Stimulated activated CD8-positive, alpha-beta memory T cell treated with anti-CD3 and anti-CD28 coated beads, Interleukin-4, amount 100 ng/mL, for 4 hours (primary cell): Measurements from ENCODE around the gene RCAN2.

Experiments used
- DNase-seq, 2 donors: peaks; one replicate each; pipeline ENCODE4 v3.0.0-alpha.2; 2020; ENCODE audit warnings: low read depth in 2 of 2, low spot score in 1 of 2

Gene RCAN2

DNA sequence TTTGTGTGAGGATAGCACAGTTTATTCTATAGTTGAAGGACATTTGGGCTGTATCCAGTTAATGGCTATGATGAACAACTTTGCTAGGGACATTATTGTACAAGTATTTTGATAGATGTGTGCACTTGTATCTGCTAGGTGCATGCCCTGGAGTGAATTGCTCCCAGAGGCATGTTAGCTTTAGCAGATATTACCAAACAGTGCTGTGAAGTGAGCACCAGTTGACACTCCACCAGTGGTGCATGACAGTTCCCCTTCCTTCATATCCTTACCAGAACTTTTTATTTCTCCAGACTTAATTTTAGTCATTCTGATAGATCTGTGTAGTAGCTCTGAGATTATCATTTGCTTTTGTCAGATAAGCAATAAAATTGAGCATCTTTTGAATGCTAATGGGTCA is 271.6 kb downstream of the RCAN2 start:
- no peak for DNase-seq

DNA sequence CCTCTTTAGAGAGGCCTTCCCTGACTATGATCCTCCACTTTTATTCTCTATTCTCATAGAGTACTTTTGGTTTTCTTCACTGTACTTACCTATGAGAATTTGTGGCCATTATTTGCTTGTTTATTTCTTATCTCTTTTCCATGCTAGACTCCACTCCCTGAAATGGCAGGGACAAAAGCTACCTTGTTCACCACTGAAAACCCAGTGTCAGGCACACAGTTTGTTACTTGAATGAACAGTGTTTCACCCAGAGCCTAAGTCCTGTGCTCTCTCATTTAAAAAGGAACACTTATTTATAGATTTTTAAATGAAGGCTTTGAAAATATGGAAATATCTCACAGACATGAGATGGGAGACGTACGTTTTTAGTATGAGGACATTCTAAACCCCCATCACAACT is 272.8 kb downstream of the RCAN2 start:
- DNase-seq, result no peak

DNA sequence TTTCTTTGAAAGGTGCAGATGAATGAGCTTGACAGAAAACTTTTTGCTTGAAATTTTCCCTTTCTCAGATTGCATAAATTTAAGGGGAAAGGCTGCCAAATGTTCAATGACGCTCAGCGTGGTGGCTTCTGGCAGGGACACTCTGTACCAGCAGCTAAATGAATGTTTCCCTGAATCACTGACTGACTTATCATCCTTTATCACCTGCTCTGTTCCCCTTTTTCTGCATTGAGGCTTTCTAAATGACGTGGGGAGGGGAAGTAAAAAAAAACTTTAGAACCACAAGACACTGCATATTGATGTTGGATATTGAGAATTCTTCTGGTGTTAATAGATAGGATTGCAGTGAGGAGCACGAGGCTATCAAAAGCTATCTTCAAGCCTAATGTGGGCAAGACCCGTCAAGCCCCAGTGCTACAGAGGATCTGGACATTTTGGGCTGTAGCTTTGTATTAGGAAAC is 273.5 kb downstream of the RCAN2 start:
- DNase-seq, result no peak

DNA sequence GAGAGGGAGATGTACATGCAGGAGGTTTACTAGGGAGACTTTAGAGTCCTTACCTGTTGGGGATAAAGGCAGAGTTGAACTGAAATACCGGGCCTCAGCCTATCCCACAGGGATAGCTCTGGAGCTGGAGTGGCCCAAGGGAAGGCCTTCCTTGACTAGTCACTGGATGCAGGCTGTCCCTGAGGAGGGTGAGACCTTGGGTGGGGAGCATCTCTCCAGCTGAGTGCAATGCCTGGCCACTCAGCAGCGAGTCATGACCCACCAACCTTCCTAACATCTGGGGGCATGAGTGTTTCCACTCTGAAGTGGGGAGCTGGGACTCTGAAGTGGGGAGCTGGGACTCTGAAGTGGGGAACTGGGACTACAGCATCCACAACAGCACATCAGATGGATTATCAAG is 274.4 kb downstream of the RCAN2 start:
- DNase-seq, result no peak

DNA sequence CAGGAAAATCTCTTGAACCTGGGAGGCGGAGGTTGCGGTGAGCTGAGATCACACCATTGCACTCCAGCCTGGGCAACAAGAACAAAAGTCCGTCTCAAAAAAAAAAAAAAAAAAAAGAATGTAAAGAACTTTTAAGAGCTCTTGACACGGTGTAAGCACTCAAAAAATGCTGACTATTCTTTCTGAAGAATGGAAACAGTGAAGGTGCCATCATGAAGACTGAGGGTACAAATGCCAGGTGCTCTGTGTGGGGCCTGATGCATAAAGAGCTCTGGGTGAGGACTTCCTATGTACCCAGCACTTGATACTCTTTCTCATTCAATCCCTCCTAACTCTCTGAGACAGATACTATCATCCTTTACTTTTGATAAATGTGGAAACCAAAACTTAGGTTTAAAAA is 275.5 kb downstream of the RCAN2 start:
- DNase-seq, result no peak

DNA sequence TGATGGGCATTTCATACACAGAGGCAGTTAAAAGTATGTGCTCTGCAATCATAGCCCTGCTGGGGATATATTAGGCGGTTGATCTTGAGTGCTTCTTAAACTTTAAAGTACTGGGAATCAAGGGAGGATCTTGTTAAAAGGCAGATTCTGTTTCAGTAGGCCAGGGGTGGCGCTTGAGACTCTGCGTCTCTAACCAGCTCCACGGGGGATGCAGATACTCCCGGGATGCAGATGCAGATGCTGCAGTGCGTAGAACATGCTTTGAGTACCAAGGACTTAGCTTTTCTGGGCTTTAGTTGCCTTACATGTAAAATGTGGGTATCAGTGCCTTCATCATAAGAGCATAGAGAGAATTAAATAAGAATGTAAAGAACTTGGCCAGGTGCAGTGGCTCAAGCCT is 276.0 kb downstream of the RCAN2 start:
- DNase-seq, result no peak

DNA sequence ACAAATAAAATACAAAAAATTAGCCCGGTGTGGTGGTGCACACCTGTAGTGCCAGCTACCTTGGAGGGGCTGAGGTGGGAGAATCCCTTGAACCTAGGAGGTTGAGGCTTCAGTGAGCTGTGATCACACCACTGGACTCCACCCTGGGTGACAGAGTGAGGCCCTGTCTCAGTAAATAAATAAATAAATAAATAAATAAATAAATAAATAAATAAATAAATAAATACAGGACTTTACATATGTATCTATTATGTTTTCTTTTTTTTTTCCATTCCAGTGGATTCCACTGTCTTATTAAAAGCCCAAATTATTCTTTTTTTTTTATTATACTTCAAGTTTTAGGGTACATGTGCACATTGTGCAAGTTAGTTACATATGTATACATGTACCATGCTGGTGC is 279.3 kb downstream of the RCAN2 start:
- no peak for DNase-seq

DNA sequence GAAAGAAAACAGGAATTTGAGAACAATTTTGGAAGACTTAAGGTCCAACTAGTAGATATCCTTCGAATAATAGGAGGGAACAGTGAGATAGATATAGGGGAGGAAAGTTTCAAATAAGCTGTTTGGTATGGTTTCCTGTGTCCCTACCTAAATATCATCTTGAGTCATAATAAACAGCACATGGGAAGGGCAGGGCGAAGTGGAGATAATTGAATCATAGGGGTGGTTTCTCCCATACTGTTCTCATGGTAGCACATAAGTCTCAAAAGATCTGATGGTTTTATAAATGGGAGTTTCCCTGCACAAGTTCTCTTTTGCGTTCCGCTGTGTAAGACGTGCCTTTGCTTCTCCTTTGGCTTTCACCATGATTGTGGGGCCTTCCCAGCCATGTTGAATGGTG is 281.0 kb downstream of the RCAN2 start:
- no peak for DNase-seq

DNA sequence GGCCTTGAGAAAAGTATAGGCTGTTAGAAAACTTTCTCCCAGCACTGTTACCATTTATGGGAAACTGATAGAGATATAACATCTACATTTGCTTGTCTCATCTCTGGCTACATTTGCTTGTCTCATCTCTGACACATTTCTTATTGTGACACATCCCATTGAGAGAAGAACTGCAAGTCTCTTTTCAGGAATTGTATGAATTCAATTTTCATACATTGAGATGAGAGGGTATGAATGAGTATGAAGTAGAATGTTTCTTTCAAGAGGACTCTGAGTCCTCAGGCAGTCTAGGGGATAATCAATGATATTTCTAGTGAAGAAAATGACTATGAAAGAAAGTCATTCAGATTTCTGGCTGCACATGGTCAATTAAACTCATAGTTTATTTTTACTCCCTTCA is 282.9 kb downstream of the RCAN2 start:
- no peak for DNase-seq

DNA sequence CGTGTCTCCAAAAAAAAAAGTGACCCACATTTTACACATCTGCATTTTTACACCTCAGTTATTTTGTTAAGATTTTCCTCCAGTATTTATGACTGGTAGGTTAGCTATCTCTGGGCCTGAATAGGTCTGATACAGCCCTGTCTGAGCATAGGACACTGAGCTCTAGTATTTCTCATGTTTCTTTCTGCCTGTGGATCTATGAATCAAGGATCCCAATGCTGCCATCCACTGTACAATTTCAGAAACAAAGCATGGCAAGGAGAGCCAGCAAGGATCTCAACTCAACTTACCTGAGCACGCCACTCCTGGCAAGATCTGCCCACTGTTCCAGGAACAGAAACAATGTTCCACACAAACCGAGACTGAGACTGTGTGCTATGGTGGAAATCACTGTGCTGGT is 284.1 kb downstream of the RCAN2 start:
- DNase-seq, result no peak

DNA sequence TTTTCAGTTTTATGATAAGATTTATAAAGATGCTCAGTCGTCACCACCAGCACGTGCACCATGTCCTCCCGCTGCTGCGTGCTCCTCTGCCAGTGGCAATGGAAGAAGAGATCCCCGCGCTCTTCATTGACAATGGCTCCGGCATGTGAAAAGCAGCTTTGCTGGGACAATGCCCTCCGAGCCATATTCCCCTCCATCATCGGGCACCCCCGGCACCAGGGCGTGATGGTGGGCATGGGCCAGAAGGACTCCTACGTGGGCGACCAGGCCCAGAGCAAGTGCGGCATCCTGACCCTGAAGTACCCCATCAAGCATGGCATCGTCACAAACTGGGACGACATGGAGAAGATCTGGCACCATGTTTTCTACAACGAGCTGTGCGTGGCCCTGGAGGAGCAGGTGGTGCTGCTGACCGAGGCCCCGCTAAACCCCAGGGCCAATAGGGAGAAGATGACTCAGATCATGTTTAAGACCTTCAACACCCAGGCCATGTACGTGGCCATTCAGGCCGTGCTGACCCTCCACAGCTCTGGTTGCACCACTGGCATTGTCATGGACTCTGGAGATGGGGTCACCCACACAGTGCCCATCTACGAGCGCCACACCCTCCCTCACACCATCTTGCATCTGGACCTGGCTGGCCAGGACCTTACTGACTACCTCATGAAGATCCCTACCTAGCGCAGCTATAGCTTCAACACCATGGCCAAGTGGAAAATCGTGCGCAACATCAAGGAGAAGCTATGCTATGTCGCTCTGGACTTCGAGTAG is 286.2 kb downstream of the RCAN2 start:
- DNase-seq, result no peak

DNA sequence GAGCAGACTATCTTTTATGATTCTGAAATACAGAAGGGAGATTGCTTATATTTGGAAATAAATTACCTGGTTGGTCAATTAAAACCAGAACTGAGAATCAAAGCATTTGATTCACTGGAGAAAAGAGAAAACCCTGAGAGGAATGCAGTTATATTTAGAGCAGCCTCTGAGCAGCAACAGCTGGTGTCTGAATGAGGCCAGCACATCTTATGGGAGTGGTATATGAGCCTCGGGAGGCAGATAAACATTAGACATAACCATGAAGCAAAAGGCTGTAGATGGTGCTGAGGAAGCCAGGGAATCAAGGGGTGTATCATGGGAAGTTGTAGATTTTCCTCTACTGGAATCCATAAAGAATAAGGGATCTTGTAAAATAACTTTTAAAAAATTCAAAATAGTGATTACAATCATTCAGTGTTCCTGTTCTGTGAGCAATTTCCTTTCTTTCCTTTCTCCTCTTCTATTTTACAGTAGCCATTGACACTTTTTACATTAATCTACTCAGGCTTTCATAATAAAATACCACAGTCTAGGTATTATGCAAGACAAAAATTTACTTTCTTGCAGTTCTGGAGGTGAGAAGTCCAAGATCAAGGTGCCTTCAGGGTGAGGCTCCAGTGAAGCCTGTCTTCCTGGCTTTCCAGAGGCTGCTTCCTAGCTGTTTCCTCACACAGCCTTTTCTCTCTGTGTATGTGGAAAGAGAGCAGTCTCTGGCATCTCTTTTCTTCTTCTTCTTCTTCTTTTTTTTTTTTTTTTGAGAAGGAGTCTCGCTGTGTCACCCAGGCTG is 287.7 kb downstream of the RCAN2 start:
- DNase-seq, result no peak

DNA sequence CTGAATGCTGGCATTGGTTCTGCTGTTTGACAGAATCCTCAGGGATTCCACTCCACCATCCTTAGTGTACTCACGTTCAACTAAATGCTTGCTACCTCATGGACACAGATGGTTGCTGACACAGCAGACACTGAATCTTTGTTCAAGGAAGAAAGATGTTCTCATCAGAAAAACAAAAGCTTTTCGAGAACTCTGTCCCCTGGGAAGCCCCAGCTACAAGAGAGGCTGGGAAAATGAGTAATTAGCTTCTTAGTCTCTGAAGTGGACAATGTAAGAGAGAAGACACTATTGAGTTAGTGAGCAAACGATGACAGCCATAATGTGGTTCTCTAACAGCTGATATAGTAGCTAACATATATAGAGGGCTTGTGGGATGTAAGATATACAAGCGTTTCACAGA is 289.5 kb downstream of the RCAN2 start:
- no peak for DNase-seq

DNA sequence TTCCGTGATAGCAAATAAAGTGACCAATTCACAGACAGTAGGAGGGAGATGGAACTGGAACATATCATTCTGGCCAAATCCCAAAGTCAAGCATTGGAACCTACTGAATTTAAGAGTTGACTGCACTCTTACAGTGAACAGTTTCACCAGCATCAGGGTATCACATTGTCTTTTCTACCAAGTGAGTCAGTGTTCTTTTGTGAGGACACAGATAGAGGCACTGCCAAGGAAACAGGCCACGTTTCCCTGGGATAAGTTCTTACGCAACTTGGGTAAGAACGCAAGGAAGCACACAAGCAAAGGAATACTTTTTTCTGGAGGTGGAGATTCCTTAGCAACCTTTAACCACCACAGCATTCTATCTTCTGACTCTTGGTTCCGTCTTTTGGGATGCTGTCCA is 291.9 kb downstream of the RCAN2 start:
- no peak for DNase-seq

DNA sequence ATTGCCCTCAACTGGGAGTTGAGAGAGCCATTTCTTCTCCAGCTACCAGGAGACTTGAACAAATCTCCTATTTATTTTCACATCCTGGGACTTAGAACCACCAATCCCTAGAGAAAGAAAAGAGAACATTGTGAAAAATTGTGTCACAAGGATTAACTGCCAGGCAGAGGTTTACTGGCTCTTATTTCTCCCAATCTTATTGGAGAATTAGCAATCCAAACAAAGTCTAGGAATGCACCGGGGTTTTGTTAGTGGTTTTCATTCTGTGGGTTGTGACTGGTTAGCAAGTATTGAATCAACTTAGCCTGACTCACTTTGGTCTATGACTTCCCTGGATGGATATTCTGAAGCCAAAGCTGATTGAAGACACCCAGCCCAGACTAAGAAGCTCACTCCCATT is 299.3 kb downstream of the RCAN2 start:
- DNase-seq, result no peak

DNA sequence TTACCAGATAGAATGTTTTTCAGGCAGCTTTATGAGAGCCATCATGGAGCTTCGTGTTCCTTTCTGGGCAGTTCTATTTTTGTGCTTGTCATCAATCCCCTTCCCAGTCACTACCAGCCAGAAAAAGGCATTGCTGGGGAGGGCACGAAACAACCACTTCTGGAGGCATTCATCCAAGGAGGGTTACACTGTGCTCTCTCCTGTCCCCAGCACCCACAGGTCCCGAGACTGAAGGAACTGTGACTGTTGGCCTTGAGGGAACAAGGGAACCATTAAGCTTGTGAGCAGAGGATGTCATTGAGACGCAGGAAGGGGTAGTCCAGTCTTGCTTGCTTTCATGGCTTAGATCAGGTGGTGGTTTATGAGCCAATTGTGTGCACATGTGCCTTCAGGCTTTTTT is 300.4 kb downstream of the RCAN2 start:
- no peak for DNase-seq

DNA sequence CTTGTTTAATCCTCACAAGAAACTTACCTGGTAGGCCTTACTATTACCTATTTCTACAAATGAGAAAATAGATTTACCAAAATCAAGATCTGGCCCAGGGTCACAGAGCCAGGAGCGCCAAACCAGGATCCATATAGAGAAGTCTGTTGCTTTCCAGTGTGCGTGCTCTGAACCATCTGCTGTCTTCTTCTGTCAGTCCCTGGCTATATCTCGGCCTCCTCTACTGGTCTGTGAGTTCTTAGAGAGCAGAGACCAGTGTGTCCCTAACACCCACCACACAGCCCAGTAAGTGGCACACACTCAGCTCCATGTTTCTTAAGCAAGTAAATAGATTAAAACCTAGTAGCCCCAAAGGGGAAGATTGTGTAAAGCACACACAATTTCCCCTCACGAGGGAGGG is 301.5 kb downstream of the RCAN2 start:
- DNase-seq, result no peak

DNA sequence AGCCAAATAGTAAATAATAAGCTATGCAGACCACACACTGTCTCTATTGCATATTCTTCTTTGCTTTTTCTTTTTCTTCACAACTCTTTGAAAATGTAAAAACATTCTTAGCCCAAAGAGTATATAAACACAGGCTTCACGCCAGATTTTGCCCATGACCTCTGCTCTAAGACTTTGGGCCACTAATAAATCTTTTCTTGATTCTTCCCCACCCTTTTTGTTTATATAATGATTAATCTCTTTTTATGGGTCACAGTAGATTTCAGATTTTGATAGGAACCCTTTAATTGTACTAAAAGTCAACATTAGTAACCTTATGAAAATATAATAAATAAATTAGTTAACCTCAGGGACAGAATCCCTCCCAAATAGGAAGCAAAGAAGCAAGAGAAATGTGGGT is 304.7 kb downstream of the RCAN2 start:
- DNase-seq, result no peak

DNA sequence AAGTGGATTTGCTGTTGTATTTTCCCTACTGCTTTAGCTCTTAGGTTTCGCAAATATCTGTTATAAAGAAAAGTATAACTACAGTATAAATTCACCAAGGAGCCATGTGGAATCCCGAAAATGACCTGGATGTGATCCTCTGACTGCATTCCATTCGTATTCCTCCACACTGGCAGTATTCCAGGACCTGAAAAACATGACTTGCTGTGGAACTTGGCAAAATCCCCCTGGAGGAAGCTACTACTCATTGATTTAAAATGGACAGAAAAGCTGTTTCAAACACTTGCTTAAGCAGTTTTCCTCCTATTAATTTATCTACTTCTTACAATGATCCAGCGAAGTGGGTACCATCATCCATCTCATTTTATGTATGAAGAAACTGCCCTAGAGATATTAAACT is 307.1 kb downstream of the RCAN2 start:
- no peak for DNase-seq

DNA sequence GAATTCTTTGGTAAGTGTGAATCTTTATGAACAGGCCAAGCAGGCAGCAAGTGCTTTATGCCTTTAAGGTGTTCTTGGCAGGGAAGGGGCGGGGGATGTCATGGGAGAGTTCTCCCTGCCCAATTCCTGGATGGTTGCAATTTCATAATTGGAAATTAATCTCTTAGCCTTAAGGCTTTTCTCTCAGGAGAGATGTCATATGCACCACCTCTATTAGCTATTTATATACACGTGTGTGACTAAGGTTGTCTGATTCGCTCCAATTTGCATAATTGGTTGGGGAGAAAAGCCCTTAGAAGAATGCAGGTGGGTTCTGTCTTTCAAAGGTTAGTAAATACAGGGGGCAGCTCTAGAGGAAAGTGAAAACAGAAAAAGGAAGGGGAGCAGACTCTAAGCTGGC is 315.3 kb downstream of the RCAN2 start:
- DNase-seq, result no peak

DNA sequence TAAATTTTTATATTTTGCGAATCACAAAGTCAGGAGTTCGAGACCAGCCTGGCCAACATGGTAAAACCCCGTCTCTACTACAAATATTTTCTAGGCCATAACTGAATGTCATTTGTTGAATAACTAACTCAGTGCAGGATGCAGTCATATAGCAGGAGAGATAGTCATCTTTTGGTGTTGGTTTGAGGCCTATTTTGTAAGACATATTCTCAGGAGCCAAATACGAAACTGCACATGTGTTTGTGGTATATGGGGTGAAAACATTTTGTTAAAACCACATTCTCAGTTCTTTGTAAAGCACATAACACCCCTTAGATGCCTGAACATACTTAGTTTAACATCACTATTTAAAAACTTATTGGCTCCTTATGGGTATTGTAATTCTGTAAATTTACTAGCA is 315.8 kb downstream of the RCAN2 start:
- DNase-seq, result no peak

DNA sequence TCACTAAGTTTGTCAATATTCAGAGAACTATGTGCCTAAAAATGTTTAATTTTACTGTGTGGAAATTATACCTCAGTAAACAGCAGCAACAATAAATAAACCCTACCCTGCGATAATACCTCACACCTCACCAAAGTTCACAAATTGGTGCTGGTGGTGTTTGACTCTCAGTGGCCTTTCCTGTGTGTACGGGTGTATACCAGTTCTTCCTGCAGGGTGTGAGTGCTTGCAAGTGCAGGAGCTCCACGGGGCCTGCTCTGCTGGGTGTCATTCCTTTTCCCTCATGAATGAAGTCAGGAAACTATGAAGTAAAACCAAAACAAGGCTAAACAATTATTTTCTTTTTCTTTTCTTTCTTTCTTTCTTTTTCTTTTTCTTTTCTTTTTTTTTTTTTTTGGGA is 316.3 kb downstream of the RCAN2 start:
- DNase-seq, result no peak

DNA sequence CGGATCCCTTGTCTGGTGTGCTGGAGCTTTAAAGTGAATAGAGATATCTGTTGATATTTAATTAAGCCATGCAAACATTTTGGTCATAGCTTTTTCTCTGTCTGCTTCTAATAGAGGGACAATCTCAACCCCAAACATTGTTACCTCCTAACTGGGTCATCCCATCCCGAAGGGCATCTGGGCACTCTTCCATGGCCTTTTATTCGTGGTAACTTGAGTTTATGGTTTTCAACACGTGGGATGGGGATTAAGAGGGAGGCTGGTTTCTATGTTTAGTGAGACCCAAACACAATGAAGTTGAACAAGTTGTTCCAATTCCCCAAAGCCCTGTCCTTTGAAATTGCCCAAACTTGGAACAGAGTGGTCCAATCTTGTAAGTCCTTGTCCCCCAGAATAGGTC is 319.1 kb downstream of the RCAN2 start:
- no peak for DNase-seq
